Measurements from ENCODE around the gene PLCB1. TPM values are rescaled to one million over a fixed set of nuclear protein-coding genes. Genes with fewer than 3 reads are reported as not detected.

Gene PLCB1
- total RNA-seq, 1 donor from 2014 or later = 10.7 TPM

DNA sequence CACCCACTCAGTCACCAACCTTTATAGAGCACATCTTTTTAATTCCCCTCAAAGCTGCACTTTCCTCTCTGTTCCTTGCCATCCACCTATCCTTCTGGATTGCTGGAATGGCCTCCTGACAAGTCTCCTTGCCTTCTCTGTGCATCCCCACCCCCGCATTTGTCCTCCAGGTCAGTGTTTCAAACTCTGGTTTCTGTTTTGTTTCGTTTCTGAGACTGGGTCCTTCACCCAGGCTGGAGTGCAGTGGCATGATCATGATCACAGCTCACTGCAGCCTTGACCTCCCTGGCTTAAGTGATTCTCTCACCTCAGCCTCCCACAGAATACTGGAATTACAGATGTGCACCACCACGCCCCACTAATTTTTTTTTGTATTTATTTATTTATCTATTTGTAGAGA, 96.2 kb downstream of the PLCB1 start:
- Histone ChIP-seq H2AFZ (ENCODE audit: low read depth, low read length) (no peak overlapping the region), H3K27ac (ENCODE audit: low read depth, low read length) (no peak overlapping the region), H4K20me1 (ENCODE audit: insufficient read depth, low read length) (no peaks in the 10 kb centered on the region), H3K9me3 (ENCODE audit: insufficient read depth, low read depth, low read length) (no peaks in the 10 kb centered on the region), H3K4me3 (ENCODE audit: insufficient read depth, low read depth, low read length) (no peak overlapping the region), H3K4me1 (ENCODE audit: insufficient read depth, low read length) (peaks cover 10% of the 10 kb centered on the region), H3K36me3 (ENCODE audit: insufficient read depth, low read length) (no peaks in the 10 kb centered on the region), H3K27me3 (ENCODE audit: insufficient read depth, low read length) (no peaks in the 10 kb centered on the region), H3K4me2 (ENCODE audit: low read length) (no peak overlapping the region), H3K79me2 (ENCODE audit: insufficient read depth, low read length) (no peaks in the 10 kb centered on the region), H3K9ac (ENCODE audit: low read length) (no peak overlapping the region)
- no peaks in the 10 kb centered on the region for H3K36me3 Mint-ChIP-seq (ENCODE audit: low read depth, unreplicated experiment)
- H3K27me3 Mint-ChIP-seq (ENCODE audit: low read depth, unreplicated experiment) = no peaks in the 10 kb centered on the region
- no peak overlapping the region for H3K4me3 Mint-ChIP-seq (ENCODE audit: unreplicated experiment)
- H3K4me1 Mint-ChIP-seq (ENCODE audit: low read depth, unreplicated experiment) = peaks cover 17% of the 10 kb centered on the region
- DNase-seq (ENCODE audit: low read depth) (no peak), FAIRE-seq (no peak)
- H3K9me3 Mint-ChIP-seq (ENCODE audit: unreplicated experiment) = no peaks in the 10 kb centered on the region
- TF ChIP-seq, protein P1, sequence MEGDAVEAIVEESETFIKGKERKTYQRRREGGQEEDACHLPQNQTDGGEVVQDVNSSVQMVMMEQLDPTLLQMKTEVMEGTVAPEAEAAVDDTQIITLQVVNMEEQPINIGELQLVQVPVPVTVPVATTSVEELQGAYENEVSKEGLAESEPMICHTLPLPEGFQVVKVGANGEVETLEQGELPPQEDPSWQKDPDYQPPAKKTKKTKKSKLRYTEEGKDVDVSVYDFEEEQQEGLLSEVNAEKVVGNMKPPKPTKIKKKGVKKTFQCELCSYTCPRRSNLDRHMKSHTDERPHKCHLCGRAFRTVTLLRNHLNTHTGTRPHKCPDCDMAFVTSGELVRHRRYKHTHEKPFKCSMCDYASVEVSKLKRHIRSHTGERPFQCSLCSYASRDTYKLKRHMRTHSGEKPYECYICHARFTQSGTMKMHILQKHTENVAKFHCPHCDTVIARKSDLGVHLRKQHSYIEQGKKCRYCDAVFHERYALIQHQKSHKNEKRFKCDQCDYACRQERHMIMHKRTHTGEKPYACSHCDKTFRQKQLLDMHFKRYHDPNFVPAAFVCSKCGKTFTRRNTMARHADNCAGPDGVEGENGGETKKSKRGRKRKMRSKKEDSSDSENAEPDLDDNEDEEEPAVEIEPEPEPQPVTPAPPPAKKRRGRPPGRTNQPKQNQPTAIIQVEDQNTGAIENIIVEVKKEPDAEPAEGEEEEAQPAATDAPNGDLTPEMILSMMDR (IDR thresholded peaks at IDR 0.05; ENCODE audit: insufficient read depth, low read depth, low read length) = no peak
- TF ChIP-seq EZH2 (IDR thresholded peaks at IDR 0.05; ENCODE audit: insufficient read depth, low read length) = no peak
- H3K27ac Mint-ChIP-seq (ENCODE audit: unreplicated experiment) = no peak overlapping the region

DNA sequence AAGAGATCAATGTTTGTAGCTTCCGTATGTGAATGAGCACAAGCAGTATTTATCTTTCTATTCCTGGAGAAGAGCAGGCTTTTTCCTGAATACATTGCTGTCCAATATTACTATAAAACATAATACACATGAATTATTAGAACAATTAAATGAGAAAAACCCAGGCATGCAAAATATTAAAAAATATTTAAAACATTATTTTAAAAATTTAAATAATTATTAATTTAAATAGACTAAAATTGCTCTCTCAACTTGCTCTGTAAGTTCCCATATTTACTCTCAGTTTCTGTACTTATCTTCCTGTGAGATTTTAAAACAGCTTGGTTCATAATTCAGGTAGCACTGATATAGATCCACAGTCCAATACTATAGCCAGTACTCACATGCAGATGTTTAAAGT, 97.0 kb downstream of the PLCB1 start:
- TF ChIP-seq, protein P1 (IDR thresholded peaks at IDR 0.05; ENCODE audit: insufficient read depth, low read depth, low read length) = no peak
- no peak for TF ChIP-seq EZH2 (IDR thresholded peaks at IDR 0.05; ENCODE audit: insufficient read depth, low read length)
- FAIRE-seq (no peak), DNase-seq (ENCODE audit: low read depth) (no peak)
- no peak overlapping the region for H3K9ac ChIP-seq (ENCODE audit: low read length)
- H2AFZ ChIP-seq (ENCODE audit: low read depth, low read length) = no peak overlapping the region
- H3K27ac ChIP-seq (ENCODE audit: low read depth, low read length) = no peak overlapping the region
- H3K4me3 Mint-ChIP-seq (ENCODE audit: unreplicated experiment) = no peak overlapping the region
- no peak overlapping the region for H3K27ac Mint-ChIP-seq (ENCODE audit: unreplicated experiment)
- peaks cover 13% of the 10 kb centered on the region for H3K4me1 Mint-ChIP-seq (ENCODE audit: low read depth, unreplicated experiment)
- no peaks in the 10 kb centered on the region for H3K27me3 ChIP-seq (ENCODE audit: insufficient read depth, low read length)
- H3K36me3 Mint-ChIP-seq (ENCODE audit: low read depth, unreplicated experiment) = no peaks in the 10 kb centered on the region
- H3K36me3 ChIP-seq (ENCODE audit: insufficient read depth, low read length) = no peaks in the 10 kb centered on the region
- H3K4me2 ChIP-seq (ENCODE audit: low read length) = no peak overlapping the region
- H3K27me3 Mint-ChIP-seq (ENCODE audit: low read depth, unreplicated experiment) = no peaks in the 10 kb centered on the region
- H3K79me2 ChIP-seq (ENCODE audit: insufficient read depth, low read length) = no peaks in the 10 kb centered on the region
- no peaks in the 10 kb centered on the region for H3K9me3 ChIP-seq (ENCODE audit: insufficient read depth, low read depth, low read length)
- H3K4me1 ChIP-seq (ENCODE audit: insufficient read depth, low read length) = peaks cover 3% of the 10 kb centered on the region
- no peak overlapping the region for H3K4me3 ChIP-seq (ENCODE audit: insufficient read depth, low read depth, low read length)
- H4K20me1 ChIP-seq (ENCODE audit: insufficient read depth, low read length) = no peaks in the 10 kb centered on the region
- H3K9me3 Mint-ChIP-seq (ENCODE audit: unreplicated experiment) = no peaks in the 10 kb centered on the region

DNA sequence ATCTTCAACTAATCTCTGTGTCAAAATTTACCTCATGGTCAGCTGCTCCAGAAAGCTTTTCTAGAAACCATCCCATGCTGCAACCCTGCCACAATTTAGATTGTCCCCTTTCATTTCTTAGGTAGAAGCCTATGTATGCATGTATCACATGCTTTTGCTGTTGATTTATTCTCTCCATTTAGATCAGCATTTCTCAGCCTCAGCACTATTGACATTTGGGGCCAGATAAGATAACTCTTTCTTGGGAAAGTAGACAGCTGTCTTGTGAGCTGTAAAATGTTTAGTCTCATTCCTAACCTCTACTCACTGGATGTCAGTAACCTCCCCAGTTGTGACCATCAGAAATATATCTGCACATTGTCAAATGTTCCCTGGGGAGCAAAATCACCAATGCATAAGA, 99.0 kb downstream of the PLCB1 start:
- H3K4me1 ChIP-seq (ENCODE audit: insufficient read depth, low read length) = no peaks in the 10 kb centered on the region
- no peak overlapping the region for H3K9ac ChIP-seq (ENCODE audit: low read length)
- DNase-seq (ENCODE audit: low read depth) (no peak), FAIRE-seq (no peak)
- no peaks in the 10 kb centered on the region for H3K79me2 ChIP-seq (ENCODE audit: insufficient read depth, low read length)
- no peak overlapping the region for H2AFZ ChIP-seq (ENCODE audit: low read depth, low read length)
- no peaks in the 10 kb centered on the region for H3K27me3 ChIP-seq (ENCODE audit: insufficient read depth, low read length)
- no peaks in the 10 kb centered on the region for H3K36me3 ChIP-seq (ENCODE audit: insufficient read depth, low read length)
- no peaks in the 10 kb centered on the region for H4K20me1 ChIP-seq (ENCODE audit: insufficient read depth, low read length)
- no peak overlapping the region for H3K27ac ChIP-seq (ENCODE audit: low read depth, low read length)
- no peaks in the 10 kb centered on the region for H3K36me3 Mint-ChIP-seq (ENCODE audit: low read depth, unreplicated experiment)
- peaks cover 11% of the 10 kb centered on the region for H3K4me1 Mint-ChIP-seq (ENCODE audit: low read depth, unreplicated experiment)
- H3K4me2 ChIP-seq (ENCODE audit: low read length) = no peak overlapping the region
- H3K9me3 ChIP-seq (ENCODE audit: insufficient read depth, low read depth, low read length) = no peaks in the 10 kb centered on the region
- no peak overlapping the region for H3K4me3 ChIP-seq (ENCODE audit: insufficient read depth, low read depth, low read length)
- TF ChIP-seq, protein P1 (IDR thresholded peaks at IDR 0.05; ENCODE audit: insufficient read depth, low read depth, low read length) = no peak
- TF ChIP-seq EZH2 (IDR thresholded peaks at IDR 0.05; ENCODE audit: insufficient read depth, low read length) = no peak
- no peaks in the 10 kb centered on the region for H3K27me3 Mint-ChIP-seq (ENCODE audit: low read depth, unreplicated experiment)
- H3K27ac Mint-ChIP-seq (ENCODE audit: unreplicated experiment) = no peak overlapping the region
- H3K9me3 Mint-ChIP-seq (ENCODE audit: unreplicated experiment) = no peaks in the 10 kb centered on the region
- H3K4me3 Mint-ChIP-seq (ENCODE audit: unreplicated experiment) = no peak overlapping the region

All from astrocyte (in vitro differentiated cells and primary cell).